B cell (primary cell): ENCODE data around the gene ZNF185. TPM values are rescaled to one million over a fixed set of nuclear protein-coding genes. Genes with fewer than 3 reads are reported as not detected.

Source experiments
- ATAC-seq: fragments of 200-7000 bp; cut with Tn5 transposase; one replicate; pipeline ENCODE4 v1.10.0; 2021; ENCODE audit warnings: low read depth, mild to moderate bottlenecking, moderate number of reproducible peaks, moderate library complexity
- CTCF ChIA-PET: fragments of 350-600 bp; sonication (Branson Sonifier 250); formaldehyde crosslinking; loops from one replicate; lab custom pipeline; 2021; ENCODE audit warnings: antibody characterized with exemption, inconsistent platforms; lab: Charles Lee
- POLR2A ChIA-PET: fragments of 350-600 bp; sonication (Branson Sonifier 250); formaldehyde crosslinking; loops from one replicate; lab custom pipeline; 2021; ENCODE audit warnings: antibody characterized with exemption; lab: Charles Lee
- DNase-seq: peaks from one replicate; pipeline ENCODE4 v3.0.0; 2013
- H2AFZ ChIP-seq: 2 replicates; pipeline ENCODE4 v1.6.1; 2012; ENCODE audit warnings: mild to moderate bottlenecking, low read depth, low read length; ENCODE audit not compliant: insufficient read depth, poor library complexity, severe bottlenecking
- H3K27ac ChIP-seq, 2 donors: 1 replicate in 1 of 2; 2 replicates in 1 of 2; pipeline ENCODE4 v1.5.1; 2012 to 2013; ENCODE audit warnings: low read length in 2 of 2, mild to moderate bottlenecking in 2 of 2, moderate library complexity in 1 of 2
- H3K27me3 ChIP-seq, 4 experiments: fragments of 200-600 bp in 1 of 4; sonication (generic) in 1 of 4; replicated peaks in 1 of 4; 1 replicate in 2 of 4; 2 replicates in 2 of 4; pipeline versions ENCODE4 v1.6.1 to v1.7.0; 2013 to 2016; ENCODE audit warnings: low read length in 3 of 4, mild to moderate bottlenecking in 2 of 4, mixed read lengths in 1 of 4, moderate library complexity in 1 of 4; ENCODE audit not compliant: insufficient read depth in 4 of 4, control insufficient read depth in 3 of 4; ENCODE audit errors: control extremely low read depth in 1 of 4
- H3K36me3 ChIP-seq, 2 experiments: replicated peaks in 1 of 2; 1 replicate in 1 of 2; 2 replicates in 1 of 2; pipeline versions ENCODE4 v1.6.1 to v1.7.1; 2013; ENCODE audit warnings: low read length in 1 of 2; ENCODE audit not compliant: insufficient read depth in 2 of 2, control insufficient read depth in 1 of 2; ENCODE audit errors: control extremely low read depth in 1 of 2, extremely low read depth in 1 of 2
- H3K4me1 ChIP-seq, 2 donors: fragments of 200-600 bp in 1 of 2; sonication (generic) in 1 of 2; 1 replicate in 1 of 2; 2 replicates in 1 of 2; pipeline versions ENCODE4 v1.5.1 to v1.6.1; 2013 to 2017; ENCODE audit warnings: low read length in 2 of 2; ENCODE audit not compliant: control insufficient read depth in 2 of 2, insufficient read depth in 2 of 2
- H3K4me2 ChIP-seq: replicated peaks from 2 replicates; pipeline ENCODE3; 2012; ENCODE audit warnings: mild to moderate bottlenecking, low read depth, low read length; ENCODE audit not compliant: poor library complexity, severe bottlenecking
- H3K4me3 ChIP-seq, 5 experiments: fragments of 200-600 bp in 1 of 5; sonication (generic) in 1 of 5; 1 replicate in 3 of 5; 2 replicates in 2 of 5; pipeline versions ENCODE4 v1.5.1 to v1.7.0; 2011 to 2016; ENCODE audit warnings: low read length in 4 of 5, mild to moderate bottlenecking in 4 of 5, low read depth in 2 of 5, control low read depth in 1 of 5, moderate library complexity in 1 of 5; ENCODE audit not compliant: insufficient read depth in 1 of 5; ENCODE audit errors: control extremely low read depth in 1 of 5, extremely low read depth in 1 of 5
- H3K79me2 ChIP-seq: fragments of 200-600 bp; sonication (generic); one replicate; pipeline ENCODE4 v1.6.0; 2016; ENCODE audit warnings: low read length; ENCODE audit not compliant: control insufficient read depth, insufficient read depth
- H3K9ac ChIP-seq: fragments of 200-600 bp; sonication (generic); 2 replicates; pipeline ENCODE4 v1.6.1; 2017; ENCODE audit warnings: mild to moderate bottlenecking, low read length, moderate library complexity
- H3K9me3 ChIP-seq, 3 donors: one replicate each; pipeline versions ENCODE4 v1.6.1 to v1.7.1; 2013; ENCODE audit warnings: low read length in 2 of 3; ENCODE audit not compliant: control insufficient read depth in 2 of 3, insufficient read depth in 1 of 3; ENCODE audit errors: control extremely low read depth in 1 of 3
- H4K20me1 ChIP-seq: 2 replicates; pipeline ENCODE4 v1.6.0; 2012; ENCODE audit warnings: mild to moderate bottlenecking, low read length; ENCODE audit not compliant: insufficient read depth, control insufficient read depth, poor library complexity, severe bottlenecking
- H3K27ac Mint-ChIP-seq: one replicate; pipeline ENCODE4 v1.8.0; 2021; ENCODE audit warnings: mixed read lengths
- H3K27me3 Mint-ChIP-seq: one replicate; pipeline ENCODE4 v1.8.0; 2021; ENCODE audit warnings: mixed read lengths
- H3K4me1 Mint-ChIP-seq: one replicate; pipeline ENCODE4 v1.8.0; 2021; ENCODE audit warnings: mixed read lengths
- H3K4me3 Mint-ChIP-seq: one replicate; pipeline ENCODE4 v1.8.0; 2021; ENCODE audit warnings: mixed read lengths
- H3K9me3 Mint-ChIP-seq: one replicate; pipeline ENCODE4 v1.8.0; 2022; ENCODE audit warnings: mixed read lengths; ENCODE audit not compliant: insufficient read depth
- EZH2 ChIP-seq: IDR thresholded peaks from 2 replicates; pipeline ENCODE4 v1.6.1; 2012; ENCODE audit warnings: borderline replicate concordance, low read depth, mild to moderate bottlenecking, moderate library complexity, low read length; ENCODE audit not compliant: insufficient read depth, poor library complexity, severe bottlenecking
- WGBS: methylation state at CpG from one replicate; pipeline ENCODE4 v1.1.5; 2013; ENCODE audit warnings: missing lambda C conversion rate; ENCODE audit not compliant: insufficient coverage; 5-methylcytosine and 5-hydroxymethylcytosine counted together
- intact Hi-C: fragments of 100-400 bp; cut with micrococcal nuclease; formaldehyde crosslinking; loops from one replicate; pipeline ENCODE4 v1.10.0; 2022
- polyA plus RNA-seq: library from polyadenylated mRNA; depleted of rRNA; stranded (reverse); fragments of >200 nt; gene quantifications from 2 replicates; pipeline ENCODE4 v1.2.3, GENCODE V29; 2012
- total RNA-seq, 2 donors: library from RNA; stranded (reverse); fragments of 120-200 nt in 1 of 2; gene quantifications; 1 replicate in 1 of 2; 2 replicates in 1 of 2; pipeline versions ENCODE4 v1.2.3 to v1.2.4, GENCODE V29; 2013 to 2022
- TF ChIP-seq, protein P1 (sequence below): fragments of 200-600 bp; IDR thresholded peaks from one replicate; pipeline ENCODE4 v1.8.0; 2022; ENCODE audit warnings: antibody characterized with exemption, mild to moderate bottlenecking

Gene ZNF185
- total and polyA plus RNA-seq, 2 donors (not counting 1 experiment from before 2014, with no cell fraction given): 0.89 to 2.3 TPM

DNA sequence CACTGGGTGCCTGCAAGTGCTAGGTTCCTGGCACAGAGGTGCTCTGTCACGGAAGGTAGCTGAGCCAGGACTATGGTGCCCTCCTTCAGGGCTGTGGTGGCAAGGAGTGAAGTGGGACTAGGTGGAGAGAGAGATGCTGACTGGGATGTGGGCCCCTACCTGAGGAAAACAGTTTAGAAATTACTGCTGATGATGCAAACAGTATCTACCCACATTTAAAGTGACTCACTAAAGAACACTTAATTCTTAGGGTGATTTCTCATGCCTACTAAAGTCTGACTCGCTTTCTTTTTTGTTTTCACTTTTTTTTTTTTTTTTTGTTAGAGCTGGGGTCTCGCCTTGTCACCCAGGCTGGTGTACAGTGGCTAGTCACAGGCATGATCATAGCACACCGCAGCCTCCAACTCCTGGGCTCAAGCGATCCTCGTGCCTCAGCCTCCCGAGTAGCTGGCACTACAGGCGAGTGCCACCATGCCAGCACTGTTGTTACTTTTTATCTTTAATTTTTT lies 3.1 kb downstream of the ZNF185 start:
- CTCF ChIA-PET: no interaction called here
- no peak for ATAC-seq
- no peak overlapping the region for H3K27ac ChIP-seq
- H3K4me1 ChIP-seq: no peaks in the 10 kb centered on the region
- no peak overlapping the region for H3K4me2 ChIP-seq
- Mint-ChIP-seq H3K27ac (no peak overlapping the region), H3K4me3 (no peak overlapping the region), H3K4me1 (peaks cover 3% of the 10 kb centered on the region), H3K27me3 (peaks cover 23% of the 10 kb centered on the region), H3K9me3 (no peaks in the 10 kb centered on the region)
- H3K4me3 ChIP-seq: no peak overlapping the region
- intact Hi-C loops: no loop called here
- no peaks in the 10 kb centered on the region for H3K36me3 ChIP-seq
- H3K9me3 ChIP-seq: no peaks in the 10 kb centered on the region
- H3K9ac ChIP-seq: no peak overlapping the region
- POLR2A ChIA-PET: no interaction called here
- WGBS: 100% methylated on average over 1 of the region's 8 CpGs
- no peaks in the 10 kb centered on the region for H4K20me1 ChIP-seq
- TF ChIP-seq, protein P1, sequence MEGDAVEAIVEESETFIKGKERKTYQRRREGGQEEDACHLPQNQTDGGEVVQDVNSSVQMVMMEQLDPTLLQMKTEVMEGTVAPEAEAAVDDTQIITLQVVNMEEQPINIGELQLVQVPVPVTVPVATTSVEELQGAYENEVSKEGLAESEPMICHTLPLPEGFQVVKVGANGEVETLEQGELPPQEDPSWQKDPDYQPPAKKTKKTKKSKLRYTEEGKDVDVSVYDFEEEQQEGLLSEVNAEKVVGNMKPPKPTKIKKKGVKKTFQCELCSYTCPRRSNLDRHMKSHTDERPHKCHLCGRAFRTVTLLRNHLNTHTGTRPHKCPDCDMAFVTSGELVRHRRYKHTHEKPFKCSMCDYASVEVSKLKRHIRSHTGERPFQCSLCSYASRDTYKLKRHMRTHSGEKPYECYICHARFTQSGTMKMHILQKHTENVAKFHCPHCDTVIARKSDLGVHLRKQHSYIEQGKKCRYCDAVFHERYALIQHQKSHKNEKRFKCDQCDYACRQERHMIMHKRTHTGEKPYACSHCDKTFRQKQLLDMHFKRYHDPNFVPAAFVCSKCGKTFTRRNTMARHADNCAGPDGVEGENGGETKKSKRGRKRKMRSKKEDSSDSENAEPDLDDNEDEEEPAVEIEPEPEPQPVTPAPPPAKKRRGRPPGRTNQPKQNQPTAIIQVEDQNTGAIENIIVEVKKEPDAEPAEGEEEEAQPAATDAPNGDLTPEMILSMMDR: no peak
- TF ChIP-seq EZH2: no peak
- H2AFZ ChIP-seq: no peak overlapping the region
- no peak for DNase-seq
- H3K27me3 ChIP-seq: peaks cover 0 to 5% (median 0%) of the 10 kb centered on the region in 4 experiments
- no peaks in the 10 kb centered on the region for H3K79me2 ChIP-seq

DNA sequence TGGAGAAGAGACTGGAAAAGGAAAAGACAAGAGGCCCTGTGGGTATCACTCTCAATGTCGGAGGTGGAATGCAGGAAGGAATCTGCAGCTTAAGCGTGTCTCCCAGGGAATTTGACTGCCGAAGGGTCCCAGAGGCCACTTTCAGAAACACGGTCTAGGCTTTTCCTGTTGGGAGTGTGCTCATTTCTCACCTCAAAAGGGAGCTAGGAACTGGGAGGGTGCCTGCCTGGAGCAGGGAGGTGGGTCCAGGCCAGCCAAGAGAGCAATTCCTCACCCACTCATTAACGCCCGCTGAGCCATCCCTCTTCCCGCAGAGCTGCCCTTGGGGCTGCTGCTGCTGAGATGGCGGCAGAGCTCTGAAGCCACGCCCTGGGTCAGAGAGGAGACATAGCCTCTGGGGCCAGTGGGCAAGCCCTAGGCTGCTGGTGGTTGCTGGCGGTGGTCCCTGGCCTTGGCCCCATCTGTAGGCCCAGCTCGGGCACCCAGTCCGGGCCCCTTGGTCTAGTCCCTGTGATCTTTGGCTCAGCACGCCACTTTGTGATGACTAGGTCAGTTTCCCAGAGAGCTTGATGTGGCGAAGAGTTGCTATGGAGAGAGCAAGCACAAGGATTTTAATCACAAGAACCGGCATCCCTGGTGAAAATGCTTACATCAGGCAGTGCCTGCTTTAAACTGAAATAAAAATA lies 4.1 kb downstream of the ZNF185 start:
- POLR2A ChIA-PET: no interaction called here
- CTCF ChIA-PET: no interaction called here
- Mint-ChIP-seq H3K4me1 (no peaks in the 10 kb centered on the region), H3K9me3 (no peaks in the 10 kb centered on the region), H3K4me3 (no peak overlapping the region), H3K27ac (no peak overlapping the region), H3K27me3 (peaks cover 14% of the 10 kb centered on the region)
- no peak overlapping the region for H2AFZ ChIP-seq
- TF ChIP-seq EZH2: no peak
- TF ChIP-seq, protein P1: no peak
- H3K9ac ChIP-seq: no peak overlapping the region
- no peaks in the 10 kb centered on the region for H3K4me1 ChIP-seq
- ATAC-seq (no peak), DNase-seq (no peak)
- H4K20me1 ChIP-seq: no peaks in the 10 kb centered on the region
- H3K27me3 ChIP-seq: peaks cover 0 to 5% (median 0%) of the 10 kb centered on the region in 4 experiments
- no peaks in the 10 kb centered on the region for H3K9me3 ChIP-seq
- H3K79me2 ChIP-seq: no peaks in the 10 kb centered on the region
- no peak overlapping the region for H3K4me2 ChIP-seq
- intact Hi-C loops: no loop called here
- no peak overlapping the region for H3K4me3 ChIP-seq
- no peak overlapping the region for H3K27ac ChIP-seq
- no peaks in the 10 kb centered on the region for H3K36me3 ChIP-seq
- WGBS: 83% methylated on average over 8 of the region's 15 CpGs
